Muscle of arm (tissue), 14 donors: ENCODE results near the gene EZR. TPM values are rescaled to one million over a fixed set of nuclear protein-coding genes. Genes with fewer than 3 reads are reported as not detected.

Experiments used
- DNase-seq: peaks from one replicate; pipeline ENCODE4 v3.0.0-alpha.2; 2013
- long read RNA-seq, 11 donors: transcript quantifications; one replicate each; lab custom pipeline, GENCODE V29; 2026
- polyA plus RNA-seq, 12 donors: library from polyadenylated mRNA; unstranded; fragments of 120-200 nt; gene quantifications; one replicate each; pipeline ENCODE4 v1.2.1, GENCODE V29; 2013; ENCODE audit not compliant: insufficient read length in 12 of 12

EZR gene
- polyA plus RNA-seq, result 10 to 100 TPM in 11 of 12 donors, not detected in 1; 24.0 to 86.6 (median 33.7) TPM
- long read RNA-seq, donor 1, transcript EZR-201 (13 exons, 3,068 nt), result minor isoform, 12 of 294 reads
- long read RNA-seq, donor 1, transcript EZR-202 (14 exons, 3,096 nt), result major isoform, 16 of 294 reads
- long read RNA-seq, donor 1, partial matches to known transcripts, result 253 of 294 reads
- long read RNA-seq, donor 1, other reads (novel, unspliced or antisense), result 13 of 294 reads
- long read RNA-seq, donor 2, partial matches to known transcripts, result 0 of 5 reads
- long read RNA-seq, donor 2, other reads (novel, unspliced or antisense), result 0 of 5 reads
- long read RNA-seq, donor 3, result 0 reads
- long read RNA-seq, donor 4, result 0 reads
- long read RNA-seq, donor 5, transcript EZR-202 (14 exons, 3,096 nt), result major isoform, 5 of 5 reads
- long read RNA-seq, donor 5, partial matches to known transcripts, result 0 of 5 reads
- long read RNA-seq, donor 5, other reads (novel, unspliced or antisense), result 0 of 5 reads
- long read RNA-seq, donor 6, partial matches to known transcripts, result 0 of 4 reads
- long read RNA-seq, donor 6, other reads (novel, unspliced or antisense), result 0 of 4 reads
- long read RNA-seq, donor 7, partial matches to known transcripts, result 0 of 1 reads
- long read RNA-seq, donor 7, other reads (novel, unspliced or antisense), result 0 of 1 reads
- long read RNA-seq, donor 8, partial matches to known transcripts, result 0 of 5 reads
- long read RNA-seq, donor 8, other reads (novel, unspliced or antisense), result 0 of 5 reads
- long read RNA-seq, donor 9, partial matches to known transcripts, result 0 of 4 reads
- long read RNA-seq, donor 9, other reads (novel, unspliced or antisense), result 0 of 4 reads
- long read RNA-seq, donor 10, partial matches to known transcripts, result 0 of 4 reads
- long read RNA-seq, donor 10, other reads (novel, unspliced or antisense), result 0 of 4 reads
- long read RNA-seq, donor 11, partial matches to known transcripts, result 0 of 3 reads
- long read RNA-seq, donor 11, other reads (novel, unspliced or antisense), result 0 of 3 reads

DNA sequence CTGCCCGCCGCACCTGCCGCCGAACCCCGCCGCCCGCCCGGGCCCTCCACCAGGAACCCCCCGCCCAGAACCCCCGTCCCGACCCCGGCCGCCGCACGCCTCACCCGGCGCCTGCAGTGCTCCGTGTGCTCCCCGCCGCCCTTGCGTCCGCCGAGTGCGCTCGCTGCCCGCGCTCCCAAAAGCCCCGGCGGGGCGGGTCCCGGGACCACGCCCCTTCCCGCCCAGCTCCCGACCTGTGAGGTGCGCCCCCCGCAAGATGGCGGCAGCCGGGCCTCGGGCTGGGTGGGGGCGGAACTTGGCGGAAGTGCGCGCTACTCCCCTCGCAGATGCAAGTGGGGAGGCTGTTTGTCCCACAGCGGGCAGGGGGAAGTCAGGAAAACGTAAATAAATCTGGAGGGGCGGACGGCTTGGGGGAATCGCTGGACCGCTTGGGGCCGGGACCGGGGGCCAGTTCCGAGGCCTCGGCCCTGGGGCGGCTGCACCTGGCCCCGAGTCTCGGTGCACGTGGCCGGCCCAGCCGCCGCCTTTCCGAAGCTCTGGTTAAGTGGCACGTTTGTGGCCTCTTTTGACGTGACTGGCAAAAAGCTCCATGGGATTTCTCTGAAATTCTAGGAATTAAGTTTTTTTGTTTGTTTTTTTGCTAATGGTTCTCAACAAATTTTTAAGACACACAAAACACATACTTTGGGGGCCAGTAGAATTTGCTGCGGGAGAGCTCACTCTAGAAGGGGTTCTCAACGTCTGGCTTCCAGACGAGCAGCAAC is at the start of gene EZR:
EZR (minus strand) TSS at position 156 of the 764 bp plus-strand sequence. CDS start 1,275 bp downstream, outside the sequence.
- DNase-seq, result no peak

DNA sequence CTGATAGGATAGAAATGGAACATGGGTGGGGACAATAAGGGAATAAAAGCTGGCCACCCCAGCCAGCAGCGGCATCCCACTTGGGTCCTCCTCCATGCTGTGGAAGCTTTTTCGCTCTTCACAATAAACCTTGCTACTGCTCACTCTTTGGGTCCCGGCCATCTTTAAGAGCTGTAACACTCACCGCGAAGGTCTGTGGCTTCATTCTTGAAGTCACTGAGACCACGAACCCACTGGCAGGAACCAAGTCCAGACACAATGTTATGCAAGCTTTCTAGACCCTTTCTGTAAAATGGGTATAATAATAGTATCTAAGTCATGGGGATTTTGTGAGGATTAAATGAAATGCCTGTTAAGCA is 48.9 kb upstream of the EZR start:
- no peak for DNase-seq

DNA sequence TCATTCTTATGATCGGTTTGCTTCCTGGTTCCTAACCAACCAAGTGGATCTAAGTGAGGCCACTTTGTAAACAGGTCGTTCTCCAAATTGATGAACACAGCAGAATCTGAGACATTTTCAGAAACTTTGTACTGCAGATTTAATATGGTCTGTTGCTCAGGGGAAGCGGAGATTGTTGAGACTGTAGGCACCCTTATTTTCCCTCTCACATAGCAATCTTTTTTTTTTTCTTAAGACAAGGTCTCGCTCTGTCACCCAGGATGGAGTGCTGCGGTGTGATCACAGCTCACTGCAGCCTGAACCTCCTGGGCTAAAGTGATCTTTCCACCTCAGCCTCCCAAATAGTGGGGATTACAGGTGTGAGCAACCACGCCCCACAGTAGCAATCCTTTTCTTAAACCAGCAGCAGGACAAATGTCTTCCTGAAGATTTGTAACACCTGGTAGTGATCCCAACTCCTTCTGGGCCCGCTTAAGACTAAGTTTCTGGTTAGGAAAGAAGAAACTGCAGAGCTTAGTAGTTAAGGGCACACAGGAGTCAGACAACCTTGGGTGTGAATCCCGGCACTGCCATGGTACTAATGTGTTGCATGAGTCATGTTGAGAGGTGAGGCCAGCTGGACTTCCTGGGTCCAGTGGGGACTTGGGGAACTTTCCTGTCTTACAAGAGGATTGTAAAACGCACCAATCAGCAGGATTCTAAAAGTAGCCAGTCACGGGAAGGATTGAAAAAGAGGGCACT is 48.4 kb upstream of the EZR start:
- no peak for DNase-seq

DNA sequence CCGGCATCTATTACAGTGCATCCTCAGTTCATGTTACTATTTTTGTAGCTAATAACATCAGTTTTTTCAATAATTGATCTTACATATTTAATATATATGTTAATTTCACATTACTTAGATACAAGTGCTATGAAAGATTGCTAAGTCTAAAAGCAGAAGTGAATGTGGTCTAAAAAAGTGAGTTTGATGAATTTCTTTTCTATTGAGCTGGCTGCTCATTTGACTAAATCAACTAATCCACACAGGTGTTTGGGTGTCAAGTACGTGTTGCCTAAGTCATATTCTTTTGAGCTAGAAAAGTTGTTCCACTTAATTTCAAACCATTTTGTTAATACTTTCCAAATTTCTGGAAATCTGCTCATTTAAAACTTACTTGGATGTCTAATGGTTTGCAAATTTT is 46.6 kb upstream of the EZR start:
- DNase-seq, result no peak

DNA sequence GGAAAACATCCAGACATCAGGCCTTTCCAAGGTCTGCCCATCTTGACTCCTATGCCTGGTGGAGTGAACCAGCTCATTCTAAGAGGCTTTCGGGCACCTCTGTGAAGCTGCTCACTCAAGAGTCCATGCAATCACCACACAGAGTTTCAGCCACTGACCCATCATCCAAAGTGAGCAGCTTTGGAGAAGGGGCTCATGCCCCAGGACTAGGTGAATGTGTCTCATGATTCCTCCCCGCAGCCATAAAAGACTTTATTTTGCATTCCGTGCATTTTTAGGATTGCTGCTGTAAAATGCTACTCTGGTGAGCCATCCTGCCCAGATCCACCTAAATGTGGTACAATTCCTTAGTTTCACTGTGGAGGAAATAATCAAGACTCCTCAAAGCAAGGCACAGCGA is 44.5 kb upstream of the EZR start:
- no peak for DNase-seq

DNA sequence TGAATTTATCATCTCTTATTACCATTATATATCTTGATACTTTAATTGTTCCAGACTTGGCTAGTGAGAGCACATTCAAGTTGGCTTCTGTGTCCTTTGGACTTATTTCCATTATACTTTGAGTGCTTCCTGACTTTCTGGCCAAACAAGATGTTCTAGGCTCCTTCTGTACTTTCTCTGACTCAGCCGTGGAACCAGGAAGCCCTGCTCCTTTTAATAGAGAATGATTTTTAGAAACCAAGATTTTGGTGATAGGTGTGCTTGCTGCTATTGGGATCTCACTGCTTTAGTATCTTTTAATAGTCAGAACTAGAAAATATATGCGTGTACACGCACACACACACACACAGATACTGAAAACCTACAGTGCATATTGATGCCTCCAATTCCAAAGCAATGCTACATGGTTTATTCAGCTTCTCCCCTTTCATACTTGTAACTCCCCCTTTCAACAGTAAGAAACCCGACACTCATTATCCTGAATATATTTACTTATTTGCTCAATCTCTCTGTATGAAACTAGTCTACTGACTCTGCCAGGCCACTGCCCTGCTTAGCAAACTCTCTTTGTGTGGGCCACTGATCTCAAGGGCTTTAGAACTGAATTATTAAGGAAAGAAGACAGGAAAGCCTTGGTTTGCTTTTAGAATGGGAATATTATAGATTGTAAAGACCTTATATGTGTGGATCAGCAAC is 42.7 kb upstream of the EZR start:
- DNase-seq, result no peak

DNA sequence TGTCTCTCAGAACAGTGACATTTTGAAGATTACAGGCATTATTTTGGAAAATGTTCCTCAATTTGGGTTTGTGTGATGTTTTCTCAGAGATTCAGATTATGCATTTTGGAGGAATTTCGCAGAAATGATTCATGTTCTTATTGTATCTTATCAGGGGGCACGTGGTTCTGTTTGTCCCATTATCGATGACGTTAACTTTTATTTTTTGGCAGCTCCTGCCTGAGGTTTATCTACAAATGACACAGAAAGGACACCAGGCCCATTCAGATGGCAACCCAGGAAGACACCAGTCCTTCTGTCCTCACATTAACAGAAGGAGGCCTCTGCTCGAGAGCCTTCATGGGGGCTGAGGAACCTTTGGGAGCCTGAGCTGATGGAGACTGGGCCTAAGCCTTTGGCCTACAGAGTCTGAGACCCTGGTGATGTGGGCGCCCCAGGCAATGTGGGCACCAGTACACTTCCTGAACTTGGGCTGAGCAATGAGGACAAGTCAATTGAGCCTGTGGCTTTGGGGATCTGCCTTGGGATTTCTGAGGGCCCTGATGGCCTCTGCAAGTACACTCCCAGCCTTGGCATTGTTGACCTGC is 41.2 kb upstream of the EZR start:
- no peak for DNase-seq

DNA sequence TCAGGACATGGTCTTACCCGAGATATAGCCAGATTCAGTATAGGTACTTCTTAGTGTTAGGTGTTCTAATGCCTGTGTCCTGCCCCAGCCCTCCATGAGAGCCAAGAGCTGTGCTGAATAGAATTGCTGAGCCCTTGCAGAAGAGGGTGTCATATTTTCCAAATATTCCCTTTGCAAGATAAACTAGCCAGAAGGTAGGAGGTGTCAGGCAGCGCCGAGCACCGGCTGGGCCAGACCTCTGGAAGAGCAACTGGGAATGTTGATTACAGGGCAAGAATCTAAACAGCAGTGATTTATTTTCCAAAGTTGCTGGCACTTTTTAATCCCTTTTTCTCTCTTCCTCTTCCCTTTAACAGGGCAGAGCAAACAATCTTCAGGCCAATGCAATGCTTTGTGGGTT is 37.1 kb upstream of the EZR start:
- DNase-seq, result no peak

DNA sequence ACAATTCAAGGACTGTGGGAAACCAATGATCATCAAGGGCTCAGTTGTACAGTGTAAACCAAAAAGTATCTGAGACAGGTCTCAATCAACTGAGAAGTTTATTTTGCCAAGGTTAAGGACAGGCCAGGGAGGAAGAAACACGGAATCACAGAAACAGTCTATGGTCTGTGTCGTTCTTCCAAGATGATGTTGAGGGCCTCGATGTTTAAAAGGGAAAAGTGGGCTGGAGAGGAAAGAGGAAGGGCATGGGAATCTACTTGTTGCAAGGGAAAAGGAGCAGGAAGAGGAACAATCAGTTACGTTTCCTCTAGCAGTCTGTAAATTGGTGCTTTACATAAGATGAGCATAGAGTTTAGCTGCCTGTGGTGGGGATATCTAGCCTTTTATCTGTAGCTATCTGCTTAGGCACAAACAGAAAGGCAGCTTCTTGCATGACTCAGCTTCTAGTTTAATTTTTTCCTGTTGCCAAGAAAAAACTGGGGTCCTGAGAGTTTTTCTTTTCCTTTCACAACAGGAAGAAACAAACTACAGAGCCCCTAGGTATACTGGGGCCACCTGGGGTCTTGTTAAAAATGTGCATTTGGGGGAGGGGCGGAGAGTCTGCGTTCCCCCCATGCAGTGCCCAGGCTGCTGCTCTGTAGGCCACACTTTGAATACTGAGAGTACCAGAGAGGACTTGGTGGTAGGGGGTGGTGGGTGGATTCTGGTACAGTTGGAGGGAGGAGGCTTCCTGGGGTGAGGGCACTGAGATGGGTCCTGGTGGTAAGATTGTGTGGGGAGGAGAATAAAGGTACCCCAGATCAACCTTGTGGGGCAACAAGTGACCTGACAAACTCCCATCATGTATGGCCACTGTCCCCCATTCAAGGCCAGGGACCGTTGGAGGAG is 35.3 kb upstream of the EZR start:
- DNase-seq, result no peak

DNA sequence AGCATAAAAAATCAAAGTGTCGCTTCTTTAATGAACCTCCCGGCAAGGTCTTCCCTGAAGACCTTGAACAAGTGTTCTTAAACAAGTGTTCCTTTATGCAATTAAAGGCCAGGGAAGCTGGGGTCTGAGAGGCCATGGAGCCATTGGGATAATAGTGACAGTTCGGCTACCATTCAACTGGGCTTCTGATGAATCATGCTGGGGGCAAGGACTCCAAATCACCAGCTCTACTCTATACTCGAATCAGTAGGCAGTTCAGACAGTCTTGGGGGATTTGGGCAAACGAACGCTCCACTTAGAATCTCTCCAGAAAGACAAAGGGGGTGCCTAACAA is 34.7 kb upstream of the EZR start:
- DNase-seq, result no peak

DNA sequence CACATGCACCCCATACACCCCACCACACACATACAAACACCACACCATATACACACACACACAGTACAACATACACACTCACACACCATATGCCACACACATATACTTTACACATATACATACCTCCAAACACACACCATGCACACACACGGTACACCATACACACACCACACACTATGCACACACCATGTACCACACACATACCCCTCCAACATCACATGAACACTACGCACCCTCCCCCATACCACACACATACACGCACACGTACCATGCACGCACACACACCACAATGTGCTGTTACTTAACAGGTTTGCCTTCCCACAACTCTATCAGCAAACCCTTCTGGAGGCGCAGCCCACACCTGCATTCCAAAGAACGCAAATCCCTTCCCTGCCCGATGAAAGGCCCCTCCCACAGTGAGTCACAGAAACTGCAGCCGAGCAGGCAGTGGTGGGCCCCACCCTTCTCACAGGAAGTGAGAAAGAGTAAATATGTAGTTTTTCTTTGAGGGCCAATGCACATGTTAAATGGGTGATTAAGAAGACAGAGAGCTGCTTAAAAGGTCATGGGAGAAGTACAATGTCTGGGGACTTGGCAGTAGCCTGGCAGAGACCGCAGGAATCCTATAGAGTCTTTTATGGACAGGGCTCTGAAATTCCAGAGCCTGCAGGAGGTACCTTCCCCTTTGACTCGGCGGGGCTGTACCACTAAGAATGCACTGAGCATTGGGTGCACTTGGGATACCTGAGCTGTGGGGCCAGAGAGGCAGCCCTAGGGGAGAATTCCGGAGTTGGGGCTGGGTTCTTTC is 34.1 kb upstream of the EZR start:
- DNase-seq, result no peak

DNA sequence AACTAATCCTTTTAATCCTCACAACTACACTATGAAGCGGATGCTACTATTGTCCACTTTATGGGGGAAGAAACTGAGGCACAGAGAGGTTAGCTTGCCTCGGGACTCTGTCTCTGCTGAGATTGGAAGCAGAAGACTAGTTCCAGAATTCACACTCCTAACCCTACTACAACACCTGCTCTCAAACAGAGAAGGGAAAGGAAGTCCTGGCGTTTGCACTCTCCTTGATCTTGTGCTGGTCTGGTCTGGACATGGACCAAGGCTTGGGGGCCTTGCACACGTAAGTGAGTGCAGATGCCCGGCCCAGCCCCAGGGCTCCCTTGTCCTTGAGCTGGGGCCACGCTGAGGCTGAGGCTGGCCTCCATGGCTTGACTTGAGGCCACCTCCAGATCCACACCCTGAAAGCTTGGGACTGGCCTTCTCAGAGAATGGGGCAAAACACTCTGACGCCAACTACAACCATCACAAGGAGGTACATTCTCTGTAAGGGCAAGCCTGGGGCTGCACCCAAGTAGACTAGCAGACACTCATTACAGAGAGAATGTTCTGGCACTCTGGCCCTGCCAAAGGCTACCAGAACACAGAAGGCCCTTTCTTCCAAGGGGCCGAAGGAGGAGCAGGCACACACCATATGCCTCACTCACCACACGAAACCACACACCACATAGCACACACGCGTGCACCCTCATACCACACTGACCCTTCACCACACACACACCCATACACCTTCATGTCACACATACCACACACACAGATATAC is 33.3 kb upstream of the EZR start:
- no peak for DNase-seq

DNA sequence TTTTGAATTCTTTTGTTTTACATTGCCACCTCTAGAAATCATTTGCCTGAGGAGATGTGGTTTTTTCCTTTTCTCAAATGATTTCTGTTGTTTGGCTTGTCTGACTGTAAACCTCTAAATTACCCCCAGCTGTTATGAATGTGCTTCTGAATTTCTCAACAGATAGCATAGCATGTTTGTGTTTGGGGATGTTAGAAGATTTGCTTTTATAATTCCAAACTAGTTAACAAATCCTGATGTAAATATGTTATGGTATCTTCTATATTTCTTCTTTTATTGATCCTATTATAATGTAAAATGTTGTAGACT is 31.6 kb upstream of the EZR start:
- no peak for DNase-seq

DNA sequence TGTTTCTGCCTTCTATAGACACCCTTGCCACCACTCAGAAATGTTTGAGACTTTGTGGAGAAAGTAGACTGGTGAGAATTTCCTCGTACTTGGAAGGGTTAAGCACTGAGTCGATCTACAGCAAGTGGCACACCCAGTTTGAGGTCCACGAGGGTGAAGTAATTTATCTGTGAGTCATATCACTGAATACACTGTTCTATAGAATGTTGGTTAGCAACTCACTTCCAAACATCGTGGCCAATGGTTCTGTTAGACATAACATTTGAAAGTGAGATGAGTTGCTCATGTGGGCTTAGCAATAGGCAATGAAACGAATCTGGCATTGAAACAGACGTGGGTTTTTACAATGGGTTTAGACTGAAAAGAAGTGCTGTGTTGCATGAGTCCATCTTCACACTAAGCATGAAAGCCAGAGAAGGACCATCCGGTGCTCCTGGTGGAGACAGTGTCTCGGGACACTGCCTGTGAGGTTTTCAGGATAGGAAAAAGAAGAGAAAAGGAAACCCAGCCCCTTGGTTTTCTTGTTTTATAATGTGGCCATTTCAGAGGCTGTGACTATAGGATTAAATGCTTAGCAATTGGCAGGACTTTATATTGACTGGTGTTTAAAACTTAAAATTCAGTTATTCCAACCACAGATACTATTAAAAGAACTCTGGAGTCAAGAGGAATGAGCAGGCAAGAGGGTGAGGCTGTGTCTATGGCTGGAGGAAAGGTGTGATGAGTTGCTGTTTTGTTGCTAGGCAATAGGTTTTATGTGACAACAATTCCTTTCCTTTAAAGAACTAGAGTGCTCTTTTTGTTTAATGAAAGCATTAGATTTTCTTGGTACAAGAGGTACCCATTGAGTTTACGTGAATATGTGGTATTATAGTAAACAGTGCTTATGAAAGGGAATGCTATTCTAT is 31.0 kb upstream of the EZR start:
- no peak for DNase-seq

DNA sequence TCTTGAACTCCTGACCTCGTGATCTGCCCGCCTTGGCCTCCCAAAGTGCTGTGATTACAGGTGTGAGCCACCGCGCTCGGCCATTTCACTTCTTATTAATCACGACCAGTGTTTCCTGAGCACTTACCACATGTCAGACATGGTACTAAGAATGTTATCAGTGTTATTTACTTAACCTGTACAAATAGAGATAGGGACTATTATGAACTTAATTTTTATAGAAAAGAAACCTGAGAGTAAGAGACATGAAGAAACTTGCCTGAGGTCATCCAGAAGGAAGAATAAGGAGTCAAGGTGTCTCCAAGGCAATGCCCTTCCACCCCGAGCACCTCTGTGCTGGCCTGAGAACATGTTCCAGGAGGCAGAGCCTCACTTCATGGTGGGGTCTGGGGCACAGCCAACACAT is 29.3 kb upstream of the EZR start:
- no peak for DNase-seq

DNA sequence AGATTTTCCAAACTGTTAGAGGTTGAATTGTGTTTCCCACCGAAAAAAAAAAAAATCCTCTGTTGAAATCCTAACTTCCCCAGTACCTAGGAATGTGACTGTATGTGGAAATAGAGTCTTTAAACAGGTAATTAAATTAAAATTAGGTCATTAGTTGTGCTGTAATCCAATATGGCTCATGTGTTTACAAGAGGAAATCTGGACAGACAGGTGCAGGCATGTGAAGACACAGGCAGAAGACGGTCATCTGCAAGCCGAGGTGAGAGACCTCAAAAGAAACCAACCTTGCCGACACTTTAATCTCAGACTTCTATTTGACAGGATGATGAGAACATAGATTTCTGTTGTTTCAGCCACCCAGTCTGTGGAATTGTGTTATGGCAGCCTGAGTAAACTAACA is 28.6 kb upstream of the EZR start:
- DNase-seq, result no peak
